Large intestine (tissue), 3 donors: ENCODE measurements around the gene TTLL7. TPM values are rescaled to one million over a fixed set of nuclear protein-coding genes. Genes with fewer than 3 reads are reported as not detected.

Experiments
- DNase-seq, 2 donors: peaks; one replicate each; pipeline versions ENCODE4 v3.0.0 to v3.0.0-alpha.2; 2013
- H3K27ac ChIP-seq: one replicate; pipeline ENCODE4 v1.5.1; 2013; ENCODE audit warnings: low read length
- H3K27me3 ChIP-seq: 2 replicates; pipeline ENCODE4 v1.6.1; 2013; ENCODE audit warnings: low read length; ENCODE audit not compliant: control insufficient read depth, insufficient read depth
- H3K36me3 ChIP-seq: 2 replicates; pipeline ENCODE4 v1.6.1; 2013; ENCODE audit warnings: low read length; ENCODE audit not compliant: control insufficient read depth, insufficient read depth
- H3K4me1 ChIP-seq: one replicate; pipeline ENCODE4 v1.6.1; 2013; ENCODE audit warnings: low read length; ENCODE audit not compliant: control insufficient read depth, insufficient read depth
- H3K4me3 ChIP-seq: one replicate; pipeline ENCODE4 v1.5.1; 2013; ENCODE audit warnings: low read length
- H3K9me3 ChIP-seq: one replicate; pipeline ENCODE4 v1.6.1; 2013; ENCODE audit warnings: mild to moderate bottlenecking, low read depth, low read length, moderate library complexity; ENCODE audit not compliant: control insufficient read depth
- WGBS: methylation state at CpG from one replicate; pipeline ENCODE4 v1.1.5; 2013; ENCODE audit warnings: low lambda C conversion rate; ENCODE audit not compliant: insufficient coverage; 5-methylcytosine and 5-hydroxymethylcytosine counted together
- polyA plus RNA-seq: library from polyadenylated mRNA; unstranded; fragments of 120-200 nt; gene quantifications from one replicate; pipeline ENCODE4 v1.2.1, GENCODE V29; 2013

Gene TTLL7
- polyA plus RNA-seq, 1 donor = 6.3 TPM

- Histone ChIP-seq H3K27ac (no peak overlapping the region), H3K9me3 (no peaks in the 10 kb centered on the region), H3K4me3 (no peak overlapping the region), H3K4me1 (no peaks in the 10 kb centered on the region), H3K36me3 (no peaks in the 10 kb centered on the region), H3K27me3 (no peaks in the 10 kb centered on the region)
- DNase-seq = peak in 1 of 2 donors; percentile 6
- WGBS = no CpG with 5 or more reads among the region's 7 CpGs
Observed at GRCh38 chr1:83829106-83829505, 169.8 kb downstream of the TTLL7 start.

- WGBS = no CpG with 5 or more reads among the region's 1 CpG
- H3K9me3 ChIP-seq = no peaks in the 10 kb centered on the region
- H3K4me3 ChIP-seq = no peak overlapping the region
- H3K4me1 ChIP-seq = no peaks in the 10 kb centered on the region
- no peaks in the 10 kb centered on the region for H3K36me3 ChIP-seq
- no peaks in the 10 kb centered on the region for H3K27me3 ChIP-seq
- no peak for DNase-seq
- H3K27ac ChIP-seq = no peak overlapping the region
Observed at GRCh38 chr1:83828456-83828855, 170.5 kb downstream of the TTLL7 start.

GRCh38 chr1:83827741-83828140 lies 171.2 kb downstream of the TTLL7 start:
- Histone ChIP-seq H3K36me3 (no peaks in the 10 kb centered on the region), H3K4me3 (no peak overlapping the region), H3K4me1 (no peaks in the 10 kb centered on the region), H3K9me3 (no peaks in the 10 kb centered on the region), H3K27me3 (no peaks in the 10 kb centered on the region), H3K27ac (no peak overlapping the region)
- WGBS = no CpG with 5 or more reads among the region's 2 CpGs
- no peak for DNase-seq

GRCh38 chr1:83822208-83822607 lies 176.7 kb downstream of the TTLL7 start:
- no CpG with 5 or more reads among the region's 3 CpGs for WGBS
- H3K27me3 ChIP-seq = no peaks in the 10 kb centered on the region
- H3K4me3 ChIP-seq = no peak overlapping the region
- no peak for DNase-seq
- no peaks in the 10 kb centered on the region for H3K36me3 ChIP-seq
- H3K9me3 ChIP-seq = peaks cover 8% of the 10 kb centered on the region
- H3K27ac ChIP-seq = no peak overlapping the region
- H3K4me1 ChIP-seq = peaks cover 13% of the 10 kb centered on the region

DNA sequence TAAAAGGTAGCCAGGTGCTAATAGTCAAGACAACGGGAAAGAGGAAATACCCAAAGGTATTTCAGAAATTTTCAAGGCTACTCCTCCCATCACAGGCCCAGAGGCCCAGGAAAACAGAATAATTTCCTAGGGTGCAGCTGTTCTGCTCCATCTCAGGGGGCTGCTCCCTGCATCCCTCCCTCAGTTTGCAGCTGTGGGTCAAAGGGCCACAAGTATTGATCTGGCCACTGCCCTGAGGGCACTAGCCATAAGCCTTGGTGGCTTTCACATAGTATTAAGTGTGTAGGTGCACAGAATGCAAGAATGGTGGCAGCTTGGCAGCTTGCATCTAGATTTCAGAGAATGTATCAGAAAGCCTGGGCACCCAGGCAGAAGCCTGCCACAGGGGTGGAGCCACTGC lies 179.5 kb downstream of the TTLL7 start:
- WGBS = no CpG with 5 or more reads among the region's 1 CpG
- peak overlapping the region; percentile 33 for H3K27ac ChIP-seq
- H3K4me1 ChIP-seq = peaks cover 13% of the 10 kb centered on the region
- H3K27me3 ChIP-seq = no peaks in the 10 kb centered on the region
- no peak overlapping the region for H3K4me3 ChIP-seq
- no peak for DNase-seq
- H3K36me3 ChIP-seq = no peaks in the 10 kb centered on the region
- peaks cover 8% of the 10 kb centered on the region for H3K9me3 ChIP-seq

DNA sequence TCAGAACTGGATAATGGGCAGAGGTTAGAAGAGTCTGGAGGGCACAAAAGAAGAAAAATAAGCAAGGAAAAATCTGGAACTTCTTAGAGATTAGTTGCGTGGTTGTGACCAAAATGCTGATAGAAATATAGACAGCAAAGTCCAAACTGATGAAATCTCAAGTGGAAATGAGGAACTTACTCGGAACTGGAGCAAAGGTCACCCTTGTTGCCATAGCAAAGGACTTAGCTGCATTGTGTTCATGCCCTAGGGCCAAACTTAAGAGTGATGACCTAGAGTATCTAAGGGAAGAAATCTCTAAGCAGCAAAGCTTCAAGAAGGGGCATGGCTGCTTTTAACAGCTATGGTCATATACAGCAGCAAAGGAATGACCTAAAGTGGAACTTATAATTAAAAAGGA lies 180.0 kb downstream of the TTLL7 start:
- peak; percentile 89 to 94 for DNase-seq
- WGBS = 20% methylated on average over 2 of the region's 2 CpGs
- peak overlapping the region; percentile 73 for H3K27ac ChIP-seq

DNA sequence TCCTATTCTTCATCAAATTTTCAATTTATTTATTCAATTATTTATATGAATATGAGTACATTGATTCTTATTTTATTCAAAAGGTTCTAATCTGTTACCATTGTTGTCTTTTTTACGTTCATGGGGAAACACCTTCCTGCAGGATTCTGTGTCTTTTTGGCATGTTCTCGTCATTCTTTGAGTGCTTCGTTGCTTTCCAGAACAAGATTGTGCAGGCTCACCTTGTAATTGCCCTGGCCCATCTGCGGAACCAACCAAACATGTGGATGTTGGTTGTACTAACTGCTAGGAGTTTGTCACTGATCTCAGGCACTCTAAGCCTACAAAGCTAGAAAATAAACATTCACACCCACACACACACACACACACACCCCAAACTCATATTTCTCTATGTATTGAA lies 182.1 kb downstream of the TTLL7 start:
- Histone ChIP-seq H3K36me3 (no peaks in the 10 kb centered on the region), H3K4me3 (no peak overlapping the region), H3K27me3 (no peaks in the 10 kb centered on the region), H3K9me3 (peaks cover 8% of the 10 kb centered on the region), H3K4me1 (peaks cover 13% of the 10 kb centered on the region), H3K27ac (no peak overlapping the region)
- no peak for DNase-seq
- 100% methylated on average over 1 of the region's 4 CpGs for WGBS

More for the DNA sequence above, 180.0 kb downstream of the TTLL7 start:
- H3K9me3 ChIP-seq = peaks cover 8% of the 10 kb centered on the region
- no peak overlapping the region for H3K4me3 ChIP-seq
- H3K36me3 ChIP-seq = no peaks in the 10 kb centered on the region
- H3K27me3 ChIP-seq = no peaks in the 10 kb centered on the region
- peaks cover 13% of the 10 kb centered on the region for H3K4me1 ChIP-seq

GRCh38 chr1:83815330-83815729 lies 183.6 kb downstream of the TTLL7 start:
- no peak for DNase-seq

More at GRCh38 chr1:83815330-83815729, 183.6 kb downstream of the TTLL7 start:
- Histone ChIP-seq H3K4me3 (no peak overlapping the region), H3K9me3 (peaks cover 8% of the 10 kb centered on the region), H3K4me1 (peaks cover 13% of the 10 kb centered on the region), H3K27me3 (no peaks in the 10 kb centered on the region), H3K36me3 (no peaks in the 10 kb centered on the region), H3K27ac (no peak overlapping the region)
- no CpG with 5 or more reads among the region's 1 CpG for WGBS

Other genes starting within 250 kb of the TTLL7 start
- 39.3 TPM for gene PRKACB, start 145.1 kb upstream of the TTLL7 start, polyA plus RNA-seq